ENCODE measurements around the gene FEZF1. TPM values are rescaled to one million over a fixed set of nuclear protein-coding genes. Genes with fewer than 3 reads are reported as not detected.

The FEZF1 gene
- not detected for total RNA-seq
- long read RNA-seq, donor 1, result 0 reads
- long read RNA-seq, donor 2, result 0 reads

- intact Hi-C loops (cut with DNase I), result no loop called here
- DNase-seq (ENCODE audit: low spot score), result peak; percentile 68
These were observed at the start of gene FEZF1 for GRCh38 chr7:122304319-122304975. Gene FEZF1 (minus strand): TSS chr7:122304750. CDS start chr7:122304437, 313 bp downstream.

GRCh38 chr7:122352454-122352853, 47.9 kb upstream of the FEZF1 start:
- intact Hi-C loops (cut with DNase I), result no loop called here
- no peak for DNase-seq (ENCODE audit: low spot score)

- no peak for DNase-seq (ENCODE audit: low spot score)
- intact Hi-C loops (cut with DNase I), result no loop called here
These were observed 46.2 kb upstream of the FEZF1 start for GRCh38 chr7:122350701-122351100.

- intact Hi-C loops (cut with DNase I), result no loop called here
- no peak for DNase-seq (ENCODE audit: low spot score)
These were observed 39.7 kb upstream of the FEZF1 start for GRCh38 chr7:122344303-122344620.

- DNase-seq (ENCODE audit: low spot score), result no peak
- intact Hi-C loops (cut with DNase I), result no loop called here
These were observed 39.2 kb upstream of the FEZF1 start for GRCh38 chr7:122343601-122344302.

- intact Hi-C loops (cut with DNase I), result no loop called here
- no peak for DNase-seq (ENCODE audit: low spot score)
These were observed 35.9 kb upstream of the FEZF1 start for GRCh38 chr7:122340427-122340826.

- DNase-seq (ENCODE audit: low spot score), result no peak
- intact Hi-C loops (cut with DNase I), result no loop called here
These were observed 34.8 kb upstream of the FEZF1 start for GRCh38 chr7:122339145-122339904.

- no peak for DNase-seq (ENCODE audit: low spot score)
- intact Hi-C loops (cut with DNase I), result no loop called here
These were observed 32.5 kb upstream of the FEZF1 start for GRCh38 chr7:122337011-122337410.

GRCh38 chr7:122329145-122329802, 24.7 kb upstream of the FEZF1 start:
- intact Hi-C loops (cut with DNase I), result no loop called here
- DNase-seq (ENCODE audit: low spot score), result no peak

- DNase-seq (ENCODE audit: low spot score), result no peak
- intact Hi-C loops (cut with DNase I), result no loop called here
These were observed 23.4 kb upstream of the FEZF1 start for GRCh38 chr7:122327969-122328368.

GRCh38 chr7:122316467-122317388, 12.2 kb upstream of the FEZF1 start:
- intact Hi-C loops (cut with DNase I), result no loop called here
- no peak for DNase-seq (ENCODE audit: low spot score)

GRCh38 chr7:122315507-122316466, 11.2 kb upstream of the FEZF1 start:
- DNase-seq (ENCODE audit: low spot score), result no peak
- intact Hi-C loops (cut with DNase I), result no loop called here

GRCh38 chr7:122314284-122314683, 9.7 kb upstream of the FEZF1 start:
- no peak for DNase-seq (ENCODE audit: low spot score)
- intact Hi-C loops (cut with DNase I), result no loop called here

- intact Hi-C loops (cut with DNase I), result no loop called here
These were observed 8.2 kb upstream of the FEZF1 start for GRCh38 chr7:122312789-122313188.

GRCh38 chr7:122311734-122312450, 7.3 kb upstream of the FEZF1 start:
- intact Hi-C loops (cut with DNase I), result no loop called here
- DNase-seq (ENCODE audit: low spot score), result no peak

More at GRCh38 chr7:122312789-122313188, 8.2 kb upstream of the FEZF1 start:
- no peak for DNase-seq (ENCODE audit: low spot score)

GRCh38 chr7:122311050-122311700, 6.6 kb upstream of the FEZF1 start:
- intact Hi-C loops (cut with DNase I), result no loop called here
- no peak for DNase-seq (ENCODE audit: low spot score)

Measured in posterior vena cava (tissue), 2 donors.